ENCODE results near the gene GALNTL6. TPM values are rescaled to one million over a fixed set of nuclear protein-coding genes. Genes with fewer than 3 reads are reported as not detected.

GALNTL6 gene
- total and polyA plus RNA-seq, 2 experiments from 2014 or later: not detected

GRCh38 chr4:172836661-172837060, 1023.5 kb downstream of the GALNTL6 start:
- Histone ChIP-seq H3K4me1 (ENCODE audit: insufficient read depth) (no peaks in the 10 kb centered on the region), H3K4me3 (no peak overlapping the region), H2AFZ (no peak overlapping the region), H3K4me2 (ENCODE audit: unreplicated experiment) (no peak overlapping the region), H3K9ac (no peak overlapping the region), H3K79me2 (ENCODE audit: insufficient read depth) (no peaks in the 10 kb centered on the region), H3K9me2 (ENCODE audit: insufficient read depth) (no peaks in the 10 kb centered on the region), H3K36me3 (ENCODE audit: low read depth) (no peaks in the 10 kb centered on the region), H3K27me3 (replicated peaks; ENCODE audit: insufficient read depth) (0 out of 2 replicates have a peak, but pooled peaks cover 2% of the 10 kb centered on the region), H3K9me3 (ENCODE audit: low read depth) (no peaks in the 10 kb centered on the region), H3F3A (ENCODE audit: insufficient read depth) (no peaks in the 10 kb centered on the region), H4K20me1 (ENCODE audit: insufficient read depth) (no peaks in the 10 kb centered on the region), H3K27ac (no peak overlapping the region)
- in situ Hi-C loops (cut with MboI): no loop called here
- no peak for TF ChIP-seq EZH2phosphoT487 (IDR thresholded peaks at IDR 0.05; ENCODE audit: insufficient read depth, low read depth)
- TF ChIP-seq EZH2 (IDR thresholded peaks at IDR 0.05; ENCODE audit: insufficient read depth, poor library complexity, severe bottlenecking): no peak
- DNase-seq: no peak
- WGBS, 2 experiments (ENCODE audit: low coverage in 1 of 2, low lambda C conversion rate in 2 of 2, missing lambda C conversion rate in 2 of 2): 73 to 90% methylated on average over 3 of the region's 3 CpGs

- no peaks in the 10 kb centered on the region for H4K20me1 ChIP-seq (ENCODE audit: insufficient read depth)
- H3K4me1 ChIP-seq (ENCODE audit: insufficient read depth): no peaks in the 10 kb centered on the region
- no peak overlapping the region for H3K27ac ChIP-seq
- 63 to 70% methylated on average over 6 of the region's 6 CpGs for WGBS, 2 experiments (ENCODE audit: low coverage in 1 of 2, low lambda C conversion rate in 2 of 2, missing lambda C conversion rate in 2 of 2)
- H3F3A ChIP-seq (ENCODE audit: insufficient read depth): no peaks in the 10 kb centered on the region
- H3K4me3 ChIP-seq: no peak overlapping the region
- H3K27me3 ChIP-seq (replicated peaks; ENCODE audit: insufficient read depth): 0 out of 2 replicates have a peak, but pooled peaks cover 2% of the 10 kb centered on the region
- H2AFZ ChIP-seq: no peak overlapping the region
- H3K9me2 ChIP-seq (ENCODE audit: insufficient read depth): no peaks in the 10 kb centered on the region
- in situ Hi-C loops (cut with MboI): no loop called here
- H3K4me2 ChIP-seq (ENCODE audit: unreplicated experiment): no peak overlapping the region
- DNase-seq: no peak
- no peaks in the 10 kb centered on the region for H3K79me2 ChIP-seq (ENCODE audit: insufficient read depth)
- H3K9ac ChIP-seq: no peak overlapping the region
- no peaks in the 10 kb centered on the region for H3K9me3 ChIP-seq (ENCODE audit: low read depth)
- no peaks in the 10 kb centered on the region for H3K36me3 ChIP-seq (ENCODE audit: low read depth)
- no peak for TF ChIP-seq EZH2 (IDR thresholded peaks at IDR 0.05; ENCODE audit: insufficient read depth, poor library complexity, severe bottlenecking)
- no peak for TF ChIP-seq EZH2phosphoT487 (IDR thresholded peaks at IDR 0.05; ENCODE audit: insufficient read depth, low read depth)
Measured at GRCh38 chr4:172838111-172838510, 1024.9 kb downstream of the GALNTL6 start.

GRCh38 chr4:172838943-172839342, 1025.7 kb downstream of the GALNTL6 start:
- Histone ChIP-seq H3K36me3 (ENCODE audit: low read depth) (no peaks in the 10 kb centered on the region), H4K20me1 (ENCODE audit: insufficient read depth) (no peaks in the 10 kb centered on the region), H2AFZ (no peak overlapping the region), H3K4me1 (ENCODE audit: insufficient read depth) (no peaks in the 10 kb centered on the region), H3K4me2 (ENCODE audit: unreplicated experiment) (no peak overlapping the region), H3K27ac (no peak overlapping the region), H3K9me3 (ENCODE audit: low read depth) (no peaks in the 10 kb centered on the region), H3K79me2 (ENCODE audit: insufficient read depth) (no peaks in the 10 kb centered on the region), H3K4me3 (no peak overlapping the region), H3K27me3 (replicated peaks; ENCODE audit: insufficient read depth) (0 out of 2 replicates have a peak, but pooled peaks cover 2% of the 10 kb centered on the region), H3K9ac (no peak overlapping the region), H3F3A (ENCODE audit: insufficient read depth) (no peaks in the 10 kb centered on the region), H3K9me2 (ENCODE audit: insufficient read depth) (no peaks in the 10 kb centered on the region)
- 73 to 75% methylated on average over 3 of the region's 3 CpGs for WGBS, 2 experiments (ENCODE audit: low coverage in 1 of 2, low lambda C conversion rate in 2 of 2, missing lambda C conversion rate in 2 of 2)
- in situ Hi-C loops (cut with MboI): no loop called here
- TF ChIP-seq EZH2phosphoT487 (IDR thresholded peaks at IDR 0.05; ENCODE audit: insufficient read depth, low read depth): no peak
- no peak for TF ChIP-seq EZH2 (IDR thresholded peaks at IDR 0.05; ENCODE audit: insufficient read depth, poor library complexity, severe bottlenecking)
- DNase-seq: no peak

- H3K27ac ChIP-seq: no peak overlapping the region
- no peaks in the 10 kb centered on the region for H3K79me2 ChIP-seq (ENCODE audit: insufficient read depth)
- no peak overlapping the region for H3K9ac ChIP-seq
- H3F3A ChIP-seq (ENCODE audit: insufficient read depth): no peaks in the 10 kb centered on the region
- H3K9me3 ChIP-seq (ENCODE audit: low read depth): no peaks in the 10 kb centered on the region
- no peak overlapping the region for H3K4me3 ChIP-seq
- H3K27me3 ChIP-seq (replicated peaks; ENCODE audit: insufficient read depth): no peaks in the 10 kb centered on the region
- in situ Hi-C loops (cut with MboI): no loop called here
- no peaks in the 10 kb centered on the region for H3K9me2 ChIP-seq (ENCODE audit: insufficient read depth)
- DNase-seq: no peak
- TF ChIP-seq EZH2phosphoT487 (IDR thresholded peaks at IDR 0.05; ENCODE audit: insufficient read depth, low read depth): no peak
- no peak for TF ChIP-seq EZH2 (IDR thresholded peaks at IDR 0.05; ENCODE audit: insufficient read depth, poor library complexity, severe bottlenecking)
- no peaks in the 10 kb centered on the region for H4K20me1 ChIP-seq (ENCODE audit: insufficient read depth)
- no peaks in the 10 kb centered on the region for H3K36me3 ChIP-seq (ENCODE audit: low read depth)
- no peaks in the 10 kb centered on the region; the same call in 1 of the 2 replicates for H3K4me1 ChIP-seq (ENCODE audit: insufficient read depth)
- no peak overlapping the region for H2AFZ ChIP-seq
- H3K4me2 ChIP-seq (ENCODE audit: unreplicated experiment): no peak overlapping the region
- WGBS, 2 experiments (ENCODE audit: low coverage in 1 of 2, low lambda C conversion rate in 2 of 2, missing lambda C conversion rate in 2 of 2): 81 to 88% methylated on average over 4 of the region's 4 CpGs
Measured at GRCh38 chr4:172842779-172843178, 1029.6 kb downstream of the GALNTL6 start.

- Histone ChIP-seq H3K4me3 (no peak overlapping the region), H3K27ac (no peak overlapping the region), H3K9me2 (ENCODE audit: insufficient read depth) (no peaks in the 10 kb centered on the region), H4K20me1 (ENCODE audit: insufficient read depth) (no peaks in the 10 kb centered on the region), H3F3A (ENCODE audit: insufficient read depth) (no peaks in the 10 kb centered on the region), H3K36me3 (ENCODE audit: low read depth) (no peaks in the 10 kb centered on the region), H3K9ac (no peak overlapping the region), H2AFZ (no peak overlapping the region), H3K4me2 (ENCODE audit: unreplicated experiment) (no peak overlapping the region), H3K27me3 (replicated peaks; ENCODE audit: insufficient read depth) (no peaks in the 10 kb centered on the region), H3K79me2 (ENCODE audit: insufficient read depth) (no peaks in the 10 kb centered on the region), H3K4me1 (ENCODE audit: insufficient read depth) (no peaks in the 10 kb centered on the region; the same call in 1 of the 2 replicates), H3K9me3 (ENCODE audit: low read depth) (no peaks in the 10 kb centered on the region)
- no peak for TF ChIP-seq EZH2phosphoT487 (IDR thresholded peaks at IDR 0.05; ENCODE audit: insufficient read depth, low read depth)
- TF ChIP-seq EZH2 (IDR thresholded peaks at IDR 0.05; ENCODE audit: insufficient read depth, poor library complexity, severe bottlenecking): no peak
- DNase-seq: no peak
- in situ Hi-C loops (cut with MboI): no loop called here
- 53 to 58% methylated on average over 4 of the region's 4 CpGs for WGBS, 2 experiments (ENCODE audit: low coverage in 1 of 2, low lambda C conversion rate in 2 of 2, missing lambda C conversion rate in 2 of 2)
Measured at GRCh38 chr4:172843192-172843591, 1030.0 kb downstream of the GALNTL6 start.
